PC-3 (cell line): ENCODE measurements around the gene MGAT4A.

Source experiments
- EZH2 ChIP-seq: fragments of 300-600 bp; sonication (generic); IDR thresholded peaks from one replicate; pipeline ENCODE4 v1.6.1; 2017; ENCODE audit warnings: antibody characterized with exemption, mild to moderate bottlenecking, low read length; ENCODE audit not compliant: unreplicated experiment
- EZH2phosphoT487 ChIP-seq: fragments of 300-600 bp; sonication (generic); IDR thresholded peaks from 2 replicates; pipeline ENCODE4 v1.6.1; 2018; ENCODE audit warnings: mild to moderate bottlenecking, antibody characterized with exemption, low read length, borderline replicate concordance
- TF ChIP-seq, protein P1 (sequence below): fragments of 300-600 bp; sonication (generic); conservative IDR thresholded peaks from 2 replicates; pipeline ENCODE4 v1.5.1; 2017; ENCODE audit warnings: antibody characterized with exemption, low read depth, mild to moderate bottlenecking, low read length

DNA sequence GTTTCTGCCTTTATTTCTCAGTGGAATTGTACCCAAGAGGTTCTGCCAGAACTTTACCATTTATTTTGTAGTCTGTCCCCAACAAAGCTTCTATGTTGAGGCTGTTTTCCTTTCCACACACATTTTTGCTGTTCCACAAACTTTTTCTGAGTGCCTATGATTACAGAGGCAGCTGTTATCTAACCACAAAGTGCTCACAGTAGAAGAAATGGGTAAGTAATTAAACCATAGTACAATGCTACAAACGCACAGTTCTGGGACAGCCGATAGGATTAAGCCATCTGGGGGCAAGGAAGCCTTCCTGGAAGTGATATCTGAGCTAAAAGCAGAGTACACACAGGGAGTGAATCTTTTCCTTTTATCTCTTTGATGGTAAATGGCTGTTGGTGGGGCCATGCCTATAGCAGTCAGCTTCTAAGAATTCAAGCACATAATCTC lies 3.9 kb upstream of the MGAT4A start:
- TF ChIP-seq, protein P1, sequence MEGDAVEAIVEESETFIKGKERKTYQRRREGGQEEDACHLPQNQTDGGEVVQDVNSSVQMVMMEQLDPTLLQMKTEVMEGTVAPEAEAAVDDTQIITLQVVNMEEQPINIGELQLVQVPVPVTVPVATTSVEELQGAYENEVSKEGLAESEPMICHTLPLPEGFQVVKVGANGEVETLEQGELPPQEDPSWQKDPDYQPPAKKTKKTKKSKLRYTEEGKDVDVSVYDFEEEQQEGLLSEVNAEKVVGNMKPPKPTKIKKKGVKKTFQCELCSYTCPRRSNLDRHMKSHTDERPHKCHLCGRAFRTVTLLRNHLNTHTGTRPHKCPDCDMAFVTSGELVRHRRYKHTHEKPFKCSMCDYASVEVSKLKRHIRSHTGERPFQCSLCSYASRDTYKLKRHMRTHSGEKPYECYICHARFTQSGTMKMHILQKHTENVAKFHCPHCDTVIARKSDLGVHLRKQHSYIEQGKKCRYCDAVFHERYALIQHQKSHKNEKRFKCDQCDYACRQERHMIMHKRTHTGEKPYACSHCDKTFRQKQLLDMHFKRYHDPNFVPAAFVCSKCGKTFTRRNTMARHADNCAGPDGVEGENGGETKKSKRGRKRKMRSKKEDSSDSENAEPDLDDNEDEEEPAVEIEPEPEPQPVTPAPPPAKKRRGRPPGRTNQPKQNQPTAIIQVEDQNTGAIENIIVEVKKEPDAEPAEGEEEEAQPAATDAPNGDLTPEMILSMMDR = no peak
- TF ChIP-seq EZH2phosphoT487 = no peak
- no peak for TF ChIP-seq EZH2
